Stomach smooth muscle (tissue), 2 donors: ENCODE results near the gene PHF14.

Experiments
- H3K27ac ChIP-seq: one replicate; pipeline ENCODE4 v1.7.0; 2013; ENCODE audit warnings: mild to moderate bottlenecking, low read length, inconsistent platforms
- H3K27me3 ChIP-seq, 2 donors: one replicate each; pipeline ENCODE4 v1.7.0; 2013; ENCODE audit warnings: low read length in 2 of 2; ENCODE audit not compliant: insufficient read depth in 2 of 2, control insufficient read depth in 1 of 2
- H3K36me3 ChIP-seq, 2 donors: one replicate each; pipeline ENCODE4 v1.7.0; 2013; ENCODE audit warnings: low read length in 2 of 2; ENCODE audit not compliant: control insufficient read depth in 2 of 2, insufficient read depth in 2 of 2
- H3K4me1 ChIP-seq: one replicate; pipeline ENCODE4 v1.7.0; 2013; ENCODE audit warnings: low read length; ENCODE audit not compliant: control insufficient read depth, insufficient read depth
- H3K4me3 ChIP-seq, 2 donors: one replicate each; pipeline ENCODE4 v1.7.0; 2013; ENCODE audit warnings: low read length in 2 of 2
- H3K9ac ChIP-seq, 2 donors: one replicate each; pipeline ENCODE4 v1.7.0; 2013; ENCODE audit warnings: low read length in 2 of 2, mild to moderate bottlenecking in 1 of 2
- H3K9me3 ChIP-seq, 2 donors: one replicate each; pipeline ENCODE4 v1.7.0; 2013; ENCODE audit warnings: low read length in 2 of 2; ENCODE audit not compliant: control insufficient read depth in 2 of 2
- donor health status: healthy.
- donor health status: Pancreatic carcinoma.

PHF14 gene

DNA sequence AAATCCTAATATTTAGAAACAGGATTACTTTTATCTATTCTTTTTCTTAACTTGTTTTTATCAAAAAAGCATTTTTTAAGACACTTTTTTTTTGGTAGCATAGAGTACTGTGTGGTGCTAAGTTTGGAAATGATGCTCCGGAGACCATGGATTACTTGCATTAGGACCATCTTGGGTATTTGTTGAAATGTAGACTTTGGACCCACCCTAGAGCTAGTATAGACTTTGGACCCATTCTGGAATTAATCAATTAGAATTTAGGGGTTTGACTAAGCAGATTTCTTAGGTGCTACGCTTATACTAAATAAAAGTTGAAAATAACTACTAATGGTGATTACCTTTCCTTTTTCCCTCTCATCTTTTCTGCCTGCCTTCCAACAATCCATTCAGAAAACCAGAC, 80.4 kb downstream of the PHF14 start:
- H3K4me3 ChIP-seq: no peak overlapping the region
- H3K36me3 ChIP-seq: no peaks in the 10 kb centered on the region
- H3K4me1 ChIP-seq: no peaks in the 10 kb centered on the region

GRCh38 chr7:11060893-11061292, 87.2 kb downstream of the PHF14 start:
- no peaks in the 10 kb centered on the region for H3K27me3 ChIP-seq
- H3K36me3 ChIP-seq: peaks cover 0 to 5% of the 10 kb centered on the region in 2 donors
- H3K4me1 ChIP-seq: no peaks in the 10 kb centered on the region
- no peak overlapping the region for H3K27ac ChIP-seq
- H3K9me3 ChIP-seq: no peaks in the 10 kb centered on the region
- no peak overlapping the region for H3K4me3 ChIP-seq
- no peak overlapping the region for H3K9ac ChIP-seq

More for the DNA sequence above, 80.4 kb downstream of the PHF14 start:
- no peak overlapping the region for H3K27ac ChIP-seq
- no peaks in the 10 kb centered on the region for H3K27me3 ChIP-seq
- no peak overlapping the region for H3K9ac ChIP-seq
- H3K9me3 ChIP-seq: no peaks in the 10 kb centered on the region

- H3K9me3 ChIP-seq: no peaks in the 10 kb centered on the region
- no peak overlapping the region for H3K4me3 ChIP-seq
- H3K9ac ChIP-seq: no peak overlapping the region
- H3K27ac ChIP-seq: no peak overlapping the region
- H3K27me3 ChIP-seq: no peaks in the 10 kb centered on the region
- peaks cover 0 to 5% of the 10 kb centered on the region in 2 donors for H3K36me3 ChIP-seq
- H3K4me1 ChIP-seq: no peaks in the 10 kb centered on the region
These were observed 88.4 kb downstream of the PHF14 start for GRCh38 chr7:11062110-11062509.

DNA sequence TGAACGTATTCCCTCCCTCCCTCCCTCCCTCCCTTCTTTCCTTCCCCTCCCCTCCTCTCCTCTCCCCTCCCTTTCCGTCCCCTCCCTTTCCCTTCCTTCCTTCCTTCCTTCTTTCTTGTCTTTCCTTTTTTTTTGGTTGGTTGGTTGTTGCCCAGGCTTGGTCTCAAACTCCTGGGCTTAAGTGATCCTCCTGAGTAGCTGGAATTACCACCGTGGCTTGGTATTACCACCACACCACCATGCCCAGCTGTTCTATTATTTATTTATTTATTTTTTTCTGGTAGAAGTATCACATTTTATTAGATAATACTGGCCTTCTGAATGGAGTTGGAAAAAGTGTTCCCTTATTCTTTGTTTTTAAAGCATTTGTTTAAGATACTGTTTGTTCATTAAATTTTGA, 95.9 kb downstream of the PHF14 start:
- no peak overlapping the region for H3K4me3 ChIP-seq
- H3K9ac ChIP-seq: no peak overlapping the region
- no peaks in the 10 kb centered on the region for H3K27me3 ChIP-seq
- no peaks in the 10 kb centered on the region for H3K4me1 ChIP-seq
- H3K36me3 ChIP-seq: peaks cover 3 to 6% of the 10 kb centered on the region in 2 donors
- no peak overlapping the region for H3K27ac ChIP-seq
- no peaks in the 10 kb centered on the region for H3K9me3 ChIP-seq

DNA sequence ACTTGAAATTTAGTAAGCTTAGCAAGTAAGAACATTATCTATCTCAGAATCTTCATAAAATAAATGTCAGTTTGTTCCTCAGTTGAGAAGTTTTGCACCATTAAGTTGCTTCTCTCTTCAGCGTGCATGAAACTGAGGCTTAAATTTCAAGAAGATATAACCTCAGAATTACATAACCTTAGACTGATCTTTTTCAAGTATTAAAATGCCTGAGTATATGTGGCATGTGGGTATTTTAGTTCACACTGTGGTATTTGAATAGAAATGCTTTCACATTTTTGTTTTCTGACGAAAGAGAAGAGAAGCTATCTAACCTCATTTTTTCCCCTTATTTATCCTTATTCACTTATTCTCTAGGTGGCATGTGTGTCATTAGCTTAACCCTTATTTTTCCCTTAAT, 104.1 kb downstream of the PHF14 start:
- no peaks in the 10 kb centered on the region for H3K27me3 ChIP-seq
- no peak overlapping the region for H3K4me3 ChIP-seq
- H3K9me3 ChIP-seq: no peaks in the 10 kb centered on the region
- no peak overlapping the region for H3K9ac ChIP-seq
- no peaks in the 10 kb centered on the region for H3K4me1 ChIP-seq
- no peak overlapping the region for H3K27ac ChIP-seq
- H3K36me3 ChIP-seq: peaks cover 0 to 4% of the 10 kb centered on the region in 2 donors

GRCh38 chr7:11078247-11078834, 104.7 kb downstream of the PHF14 start:
- Histone ChIP-seq H3K27me3 (no peaks in the 10 kb centered on the region), H3K36me3 (peaks cover 0 to 6% of the 10 kb centered on the region in 2 donors), H3K4me1 (no peaks in the 10 kb centered on the region), H3K9ac (no peak overlapping the region), H3K27ac (no peak overlapping the region), H3K9me3 (no peaks in the 10 kb centered on the region), H3K4me3 (no peak overlapping the region)

- no peaks in the 10 kb centered on the region for H3K4me1 ChIP-seq
- no peak overlapping the region for H3K27ac ChIP-seq
- no peak overlapping the region for H3K4me3 ChIP-seq
- no peaks in the 10 kb centered on the region for H3K9me3 ChIP-seq
- H3K27me3 ChIP-seq: no peaks in the 10 kb centered on the region
- H3K9ac ChIP-seq: no peak overlapping the region
- peaks cover 0 to 2% of the 10 kb centered on the region in 2 donors for H3K36me3 ChIP-seq
These were observed 106.2 kb downstream of the PHF14 start for GRCh38 chr7:11079907-11080306.

GRCh38 chr7:11082121-11082520, 108.4 kb downstream of the PHF14 start:
- Histone ChIP-seq H3K9me3 (no peaks in the 10 kb centered on the region), H3K27ac (no peak overlapping the region), H3K27me3 (no peaks in the 10 kb centered on the region), H3K9ac (no peak overlapping the region), H3K36me3 (peaks cover 0 to 2% of the 10 kb centered on the region in 2 donors), H3K4me3 (no peak overlapping the region), H3K4me1 (no peaks in the 10 kb centered on the region)

DNA sequence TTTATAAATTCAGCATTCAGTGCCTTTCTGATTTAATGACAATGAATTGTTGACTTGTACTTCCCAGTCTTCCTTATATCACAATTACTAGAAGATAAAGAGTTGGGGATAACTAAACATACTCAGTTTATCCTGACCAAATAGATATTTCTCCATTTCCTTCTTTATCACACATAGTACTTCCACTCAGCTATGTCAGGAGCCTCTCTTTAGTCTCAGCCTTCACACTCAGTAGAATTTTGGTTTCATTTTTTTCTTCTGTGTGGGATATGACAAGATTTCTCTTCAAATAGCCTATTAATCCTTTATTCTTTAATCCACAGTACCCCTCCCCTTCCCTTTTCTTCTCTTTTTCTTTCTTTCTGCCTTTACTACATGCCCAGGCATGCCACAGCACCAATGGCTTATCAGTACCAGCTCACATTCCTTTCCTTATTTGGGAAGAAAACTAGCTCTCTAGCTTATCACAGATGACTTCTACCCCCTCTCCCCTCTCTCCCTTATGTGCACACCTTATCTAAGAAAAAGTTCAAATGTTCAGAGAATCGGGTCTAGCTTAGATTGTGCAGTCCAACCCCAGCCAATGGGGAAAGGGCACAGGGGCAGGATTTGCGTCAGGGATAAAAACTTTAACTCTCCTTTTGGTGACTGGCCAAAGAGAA, 109.0 kb downstream of the PHF14 start:
- no peak overlapping the region for H3K9ac ChIP-seq
- no peaks in the 10 kb centered on the region for H3K27me3 ChIP-seq
- peaks cover 0 to 2% of the 10 kb centered on the region in 2 donors for H3K36me3 ChIP-seq
- H3K27ac ChIP-seq: no peak overlapping the region
- H3K9me3 ChIP-seq: no peaks in the 10 kb centered on the region
- no peaks in the 10 kb centered on the region for H3K4me1 ChIP-seq
- no peak overlapping the region for H3K4me3 ChIP-seq

DNA sequence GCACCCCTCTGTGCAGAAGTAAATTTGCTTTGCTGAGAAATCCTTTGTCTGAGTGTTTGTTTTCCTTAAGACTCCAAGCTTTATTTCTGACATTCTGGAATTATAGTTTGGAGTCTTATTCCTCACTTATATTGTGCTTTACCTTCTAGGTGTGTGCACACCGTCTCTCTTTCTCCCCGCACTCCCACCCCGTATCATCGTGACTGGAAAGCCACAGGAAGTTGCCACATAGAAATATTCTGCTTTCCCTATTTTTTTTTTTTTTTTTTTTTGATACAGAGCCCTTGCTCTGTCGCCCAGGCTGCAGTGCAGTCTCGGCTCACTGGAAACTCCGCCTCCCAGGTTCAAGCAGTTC, 109.5 kb downstream of the PHF14 start:
- Histone ChIP-seq H3K27ac (no peak overlapping the region), H3K4me3 (no peak overlapping the region), H3K9ac (no peak overlapping the region), H3K36me3 (peaks cover 0 to 2% of the 10 kb centered on the region in 2 donors), H3K27me3 (no peaks in the 10 kb centered on the region), H3K9me3 (no peaks in the 10 kb centered on the region), H3K4me1 (no peaks in the 10 kb centered on the region)

GRCh38 chr7:11104578-11104977, 130.9 kb downstream of the PHF14 start:
- Histone ChIP-seq H3K36me3 (no peaks in the 10 kb centered on the region), H3K9me3 (no peaks in the 10 kb centered on the region), H3K27me3 (no peaks in the 10 kb centered on the region), H3K4me3 (no peak overlapping the region), H3K9ac (no peak overlapping the region), H3K4me1 (no peaks in the 10 kb centered on the region), H3K27ac (no peak overlapping the region)
